CD4-positive, CD25-positive, alpha-beta regulatory T cell (primary cell): ENCODE results near the gene HRH1. TPM values are rescaled to one million over a fixed set of nuclear protein-coding genes. Genes with fewer than 3 reads are reported as not detected.

Experiments used
- ATAC-seq, 2 donors: fragments of 150-1000 bp; cut with Tn5 transposase; one replicate each; pipeline ENCODE4 v1.10.0; 2021; ENCODE audit warnings: low read depth in 2 of 2, moderate number of reproducible peaks in 2 of 2, moderate library complexity in 1 of 2
- DNase-seq, 3 donors: peaks; one replicate each; pipeline versions ENCODE4 v3.0.0 to v3.0.0-alpha.2; 2012 to 2022; ENCODE audit warnings: mixed read lengths in 1 of 3
- H3K27ac ChIP-seq: one replicate; pipeline ENCODE4 v1.7.0; 2013; ENCODE audit warnings: mild to moderate bottlenecking, low read length; ENCODE audit not compliant: insufficient read depth, poor library complexity, severe bottlenecking
- H3K27me3 ChIP-seq: one replicate; pipeline ENCODE4 v1.7.0; 2013; ENCODE audit warnings: low read length; ENCODE audit not compliant: control insufficient read depth, insufficient read depth
- H3K36me3 ChIP-seq: one replicate; pipeline ENCODE4 v1.7.0; 2013; ENCODE audit warnings: mild to moderate bottlenecking, low read length, moderate library complexity; ENCODE audit not compliant: control insufficient read depth, insufficient read depth
- H3K4me1 ChIP-seq: 2 replicates; pipeline ENCODE4 v1.7.0; 2013; ENCODE audit warnings: mild to moderate bottlenecking, low read length; ENCODE audit not compliant: insufficient read depth, control insufficient read depth, poor library complexity, severe bottlenecking
- H3K4me3 ChIP-seq: one replicate; pipeline ENCODE4 v1.7.0; 2013; ENCODE audit warnings: low read depth, mild to moderate bottlenecking, low read length, moderate library complexity
- H3K9me3 ChIP-seq, 2 experiments: 1 replicate in 1 of 2; 2 replicates in 1 of 2; pipeline ENCODE4 v1.7.0; 2013; ENCODE audit warnings: low read length in 2 of 2, mild to moderate bottlenecking in 1 of 2, moderate library complexity in 1 of 2; ENCODE audit not compliant: control insufficient read depth in 2 of 2
- H3K27ac Mint-ChIP-seq, 3 donors: one replicate each; pipeline ENCODE4 v1.8.0; 2020 to 2022; ENCODE audit warnings: mild to moderate bottlenecking in 3 of 3, mixed read lengths in 3 of 3, moderate library complexity in 2 of 3
- H3K27me3 Mint-ChIP-seq: one replicate; pipeline ENCODE4 v1.8.0; 2022; ENCODE audit warnings: mild to moderate bottlenecking, mixed read lengths
- H3K36me3 Mint-ChIP-seq: one replicate; pipeline ENCODE4 v1.8.0; 2020; ENCODE audit warnings: mixed read lengths
- H3K4me1 Mint-ChIP-seq, 4 donors: one replicate each; pipeline ENCODE4 v1.8.0; 2020 to 2022; ENCODE audit warnings: mixed read lengths in 4 of 4, mild to moderate bottlenecking in 1 of 4
- H3K4me3 Mint-ChIP-seq, 4 donors: one replicate each; pipeline ENCODE4 v1.8.0; 2020 to 2022; ENCODE audit warnings: mild to moderate bottlenecking in 4 of 4, mixed read lengths in 4 of 4, moderate library complexity in 3 of 4
- H3K9me3 Mint-ChIP-seq, 7 donors: one replicate each; pipeline ENCODE4 v1.8.0; 2020 to 2022; ENCODE audit warnings: mixed read lengths in 7 of 7, mild to moderate bottlenecking in 3 of 7, moderate library complexity in 2 of 7
- polyA plus RNA-seq, 4 donors: library from polyadenylated mRNA; unstranded; fragments of 300-500 nt; fragmentation: Illumina TruSeq; gene quantifications; one replicate each; pipeline ENCODE4 v1.2.3, GENCODE V29; 2021
- total RNA-seq: library from RNA; stranded (reverse); gene quantifications from one replicate; pipeline ENCODE4 v1.2.3, GENCODE V29; 2022

Gene HRH1
- total and polyA plus RNA-seq, 5 donors from 2014 or later: 0.15 TPM; not detected in 3

DNA sequence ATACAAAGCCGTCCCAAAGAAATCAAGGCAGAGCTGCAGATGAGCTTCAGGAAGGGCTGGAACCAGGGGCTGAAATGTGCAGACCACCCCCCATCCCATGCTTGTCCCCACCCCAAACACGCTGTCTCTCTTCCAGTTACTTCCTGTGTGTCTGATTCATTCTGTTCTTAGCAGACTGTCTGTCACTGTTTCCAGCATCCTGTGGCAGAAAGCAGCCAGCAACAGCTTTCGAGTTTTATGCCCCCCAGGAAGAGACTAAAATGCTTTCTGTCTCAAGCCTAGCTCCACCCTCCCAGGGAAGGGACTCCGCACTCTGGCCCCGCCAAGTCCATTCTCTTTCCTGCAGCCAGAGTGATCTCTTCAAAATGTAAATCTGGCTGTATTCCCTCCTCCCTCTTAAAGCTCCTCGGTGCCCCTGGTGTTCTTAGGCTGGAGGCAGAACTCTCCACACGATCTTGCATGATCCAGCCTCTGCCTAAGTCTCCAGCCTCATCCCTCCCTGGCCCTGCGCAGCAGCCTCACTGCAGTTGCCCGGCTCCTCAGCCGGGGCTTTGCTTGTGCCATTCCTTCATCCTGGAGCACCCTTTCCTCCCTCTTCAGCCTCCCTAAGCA is 41.5 kb downstream of the HRH1 start:
- Mint-ChIP-seq H3K4me1 (peaks cover 0 to 1% (median 0%) of the 10 kb centered on the region in 4 donors), H3K36me3 (peaks cover 3% of the 10 kb centered on the region), H3K27me3 (peaks cover 20% of the 10 kb centered on the region), H3K4me3 (no peak overlapping the region), H3K9me3 (peaks cover 0 to 2% (median 0%) of the 10 kb centered on the region in 7 donors), H3K27ac (no peak overlapping the region)
- Histone ChIP-seq H3K27ac (no peak overlapping the region), H3K4me1 (no peaks in the 10 kb centered on the region), H3K9me3 (no peaks in the 10 kb centered on the region), H3K27me3 (no peaks in the 10 kb centered on the region), H3K4me3 (no peak overlapping the region), H3K36me3 (no peaks in the 10 kb centered on the region)
- DNase-seq (peak in 1 of 3 donors; percentile 61), ATAC-seq (no peak)

DNA sequence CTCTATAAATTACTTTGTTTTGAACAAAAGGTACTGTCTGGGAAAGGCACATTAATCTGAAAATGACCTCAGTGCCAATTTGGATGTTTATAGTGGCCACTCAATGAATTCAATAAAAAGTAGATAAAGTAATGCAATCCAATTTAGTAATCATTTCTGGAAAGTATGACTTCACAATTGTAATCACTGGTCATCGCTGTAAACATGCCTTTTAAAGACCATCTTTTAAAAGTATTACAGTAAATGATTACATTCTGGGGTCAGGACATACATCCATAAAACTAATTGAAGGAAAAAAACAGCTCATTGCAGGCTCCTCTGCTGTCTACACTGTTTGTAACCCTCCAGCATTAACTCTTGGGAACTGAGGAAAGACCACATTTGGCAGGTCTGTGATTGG is 43.2 kb downstream of the HRH1 start:
- no peak overlapping the region for H3K27ac Mint-ChIP-seq
- peaks cover 0 to 2% (median 0%) of the 10 kb centered on the region in 7 donors for H3K9me3 Mint-ChIP-seq
- H3K36me3 Mint-ChIP-seq: peaks cover 3% of the 10 kb centered on the region
- no peak overlapping the region for H3K27ac ChIP-seq
- DNase-seq (no peak), ATAC-seq (no peak)
- H3K27me3 ChIP-seq: peaks cover 2% of the 10 kb centered on the region
- peaks cover 0 to 1% (median 0%) of the 10 kb centered on the region in 4 donors for H3K4me1 Mint-ChIP-seq
- no peaks in the 10 kb centered on the region for H3K36me3 ChIP-seq
- no peaks in the 10 kb centered on the region for H3K4me1 ChIP-seq
- H3K4me3 Mint-ChIP-seq: no peak overlapping the region
- H3K9me3 ChIP-seq: no peaks in the 10 kb centered on the region
- H3K4me3 ChIP-seq: no peak overlapping the region
- H3K27me3 Mint-ChIP-seq: peaks cover 20% of the 10 kb centered on the region

DNA sequence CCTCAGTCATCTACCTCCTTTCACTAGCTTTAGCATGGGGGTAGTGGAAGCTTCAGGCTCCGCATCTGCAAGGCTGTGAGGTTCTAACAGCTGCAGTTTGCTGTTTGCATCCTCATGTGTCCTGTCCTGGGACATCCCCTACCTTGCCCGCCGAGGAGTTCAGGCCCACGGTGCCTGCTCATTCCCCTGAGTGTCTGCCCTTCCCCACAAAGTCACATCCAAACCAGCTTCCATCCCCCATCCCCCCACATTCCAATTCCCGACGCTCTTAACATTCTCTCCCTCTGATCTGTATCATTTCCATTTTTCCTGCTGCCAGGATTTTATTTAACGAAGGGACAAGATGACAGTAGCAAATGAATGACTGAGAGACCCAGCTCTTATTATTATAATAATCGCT is 43.8 kb downstream of the HRH1 start:
- peaks cover 0 to 1% (median 0%) of the 10 kb centered on the region in 4 donors for H3K4me1 Mint-ChIP-seq
- H3K27me3 Mint-ChIP-seq: peaks cover 18% of the 10 kb centered on the region
- Histone ChIP-seq H3K4me3 (no peak overlapping the region), H3K4me1 (no peaks in the 10 kb centered on the region), H3K36me3 (no peaks in the 10 kb centered on the region), H3K27ac (no peak overlapping the region), H3K9me3 (no peaks in the 10 kb centered on the region), H3K27me3 (peaks cover 5% of the 10 kb centered on the region)
- H3K9me3 Mint-ChIP-seq: peaks cover 0 to 2% (median 0%) of the 10 kb centered on the region in 7 donors
- no peak for DNase-seq
- ATAC-seq: no peak
- no peak overlapping the region for H3K27ac Mint-ChIP-seq
- no peak overlapping the region for H3K4me3 Mint-ChIP-seq
- peaks cover 3% of the 10 kb centered on the region for H3K36me3 Mint-ChIP-seq

DNA sequence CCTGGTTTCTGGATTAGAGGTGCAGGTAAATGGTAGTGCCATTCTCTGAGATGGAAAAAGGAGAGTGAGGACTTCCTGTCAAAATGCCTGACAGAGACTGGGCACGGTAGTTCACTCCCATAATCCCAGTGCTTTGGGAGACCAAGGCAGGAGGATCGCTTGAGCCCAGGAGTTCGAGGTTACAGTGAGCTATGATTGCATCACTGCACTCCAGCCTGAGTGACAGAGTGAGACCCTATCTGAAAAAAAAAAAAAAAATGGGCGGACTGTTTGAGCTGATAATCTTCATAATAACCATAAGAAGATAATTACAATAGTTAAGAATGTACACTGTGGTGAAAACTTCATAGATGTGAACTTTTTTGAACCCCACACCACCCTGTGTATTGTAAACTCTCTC is 44.2 kb downstream of the HRH1 start:
- Histone ChIP-seq H3K27me3 (peaks cover 5% of the 10 kb centered on the region), H3K9me3 (no peaks in the 10 kb centered on the region), H3K4me1 (no peaks in the 10 kb centered on the region), H3K27ac (no peak overlapping the region), H3K4me3 (no peak overlapping the region), H3K36me3 (no peaks in the 10 kb centered on the region)
- Mint-ChIP-seq H3K27me3 (peaks cover 14% of the 10 kb centered on the region), H3K9me3 (peaks cover 0 to 2% (median 0%) of the 10 kb centered on the region in 7 donors), H3K4me1 (peaks cover 0 to 1% (median 0%) of the 10 kb centered on the region in 4 donors), H3K27ac (no peak overlapping the region), H3K36me3 (peaks cover 3% of the 10 kb centered on the region), H3K4me3 (no peak overlapping the region)
- DNase-seq (no peak), ATAC-seq (no peak)

DNA sequence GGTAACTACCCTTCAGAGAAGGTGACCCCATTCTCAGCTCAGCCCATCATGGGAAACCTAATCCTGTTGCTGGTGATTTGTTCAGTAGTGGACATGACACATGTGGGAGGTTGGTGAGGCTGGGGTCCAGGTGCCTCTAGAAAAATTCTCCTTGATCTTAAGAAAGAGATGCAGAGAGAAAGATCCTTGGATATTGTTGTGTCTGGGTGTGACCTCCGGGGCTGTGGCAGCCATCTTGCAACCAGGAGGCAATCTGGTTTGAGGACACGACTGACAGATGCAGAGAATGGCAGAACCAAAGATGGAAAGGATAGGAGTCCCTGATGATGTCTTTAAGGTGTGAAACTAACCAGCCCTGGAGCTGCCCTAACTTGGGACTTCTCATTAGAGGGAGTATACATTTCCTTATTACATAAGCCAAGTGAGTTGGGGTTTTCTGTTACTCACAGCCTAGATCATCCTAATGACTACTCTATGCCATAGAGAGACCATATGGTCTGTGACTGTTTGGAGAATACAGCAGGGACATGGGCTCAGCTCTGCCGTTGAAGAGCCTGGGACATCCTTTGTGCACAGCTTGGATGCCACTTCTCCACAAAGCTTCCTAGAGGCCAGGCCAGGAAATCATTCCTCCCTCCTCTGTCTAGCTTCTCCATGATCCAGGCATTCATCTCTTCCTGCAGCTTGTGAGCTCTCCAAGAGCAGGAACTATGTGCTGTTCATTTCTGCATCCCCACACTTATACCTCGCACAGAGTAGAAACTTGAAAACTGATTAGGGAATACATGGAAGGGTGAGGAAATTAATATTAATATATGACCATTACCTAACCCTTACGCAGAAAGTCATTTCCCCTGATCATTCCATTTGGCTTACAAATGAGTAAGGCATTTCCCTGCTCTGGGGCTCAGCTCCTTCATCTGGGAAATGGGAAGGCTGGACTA is 45.9 kb downstream of the HRH1 start:
- Mint-ChIP-seq H3K9me3 (no peaks in the 10 kb centered on the region), H3K27ac (no peak overlapping the region), H3K27me3 (peaks cover 14% of the 10 kb centered on the region), H3K4me1 (peaks cover 0 to 1% (median 0%) of the 10 kb centered on the region in 4 donors), H3K4me3 (no peak overlapping the region), H3K36me3 (peaks cover 3% of the 10 kb centered on the region)
- no peak overlapping the region for H3K4me3 ChIP-seq
- no peak overlapping the region for H3K27ac ChIP-seq
- H3K36me3 ChIP-seq: no peaks in the 10 kb centered on the region
- no peak for ATAC-seq
- no peaks in the 10 kb centered on the region for H3K9me3 ChIP-seq
- DNase-seq: no peak
- H3K4me1 ChIP-seq: no peaks in the 10 kb centered on the region
- peaks cover 5% of the 10 kb centered on the region for H3K27me3 ChIP-seq

DNA sequence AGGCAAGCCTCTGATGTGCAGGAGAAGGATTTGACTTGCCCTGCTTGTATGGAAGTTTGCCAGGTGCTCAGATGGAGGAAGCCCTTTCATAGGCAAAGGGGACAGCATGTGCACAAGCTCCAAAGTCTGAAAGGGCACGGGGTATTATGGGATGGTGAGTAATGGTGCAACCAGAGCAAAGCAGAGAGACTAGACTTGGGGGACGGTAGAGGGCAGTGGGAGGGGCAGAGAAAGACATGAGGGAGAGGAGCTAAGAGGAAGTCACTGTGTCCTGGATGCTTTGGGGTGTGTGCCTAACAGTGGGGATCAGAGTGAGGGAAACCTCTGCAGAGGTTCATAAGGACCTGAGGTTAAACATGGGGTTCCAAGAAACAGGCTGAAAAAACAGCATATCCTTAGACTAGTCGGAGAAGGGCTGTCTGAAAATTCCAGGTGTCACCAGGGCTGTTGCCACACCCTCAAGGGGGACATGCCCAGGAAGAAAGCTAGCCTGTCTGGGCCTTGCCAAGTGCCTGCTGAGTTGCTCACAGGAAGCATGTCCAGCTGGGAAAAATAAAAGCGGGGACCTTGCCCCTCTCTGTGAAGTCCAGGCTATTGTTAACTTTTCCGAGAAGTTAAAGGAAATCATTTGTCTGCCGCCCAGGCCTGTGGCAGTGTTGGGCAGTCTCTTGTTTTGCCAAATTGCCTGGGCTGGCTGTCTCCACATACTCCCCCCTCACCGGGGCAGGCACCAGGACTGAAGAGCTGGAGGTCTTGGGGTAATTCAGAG is 47.1 kb downstream of the HRH1 start:
- peaks cover 22% of the 10 kb centered on the region for H3K27me3 Mint-ChIP-seq
- no peaks in the 10 kb centered on the region for H3K9me3 ChIP-seq
- no peaks in the 10 kb centered on the region for H3K4me1 ChIP-seq
- H3K27ac Mint-ChIP-seq: peak overlapping the region in 1 of 3 donors; percentile 27
- H3K27ac ChIP-seq: no peak overlapping the region
- H3K9me3 Mint-ChIP-seq: no peaks in the 10 kb centered on the region
- no peak overlapping the region for H3K4me3 Mint-ChIP-seq
- peaks cover 3% of the 10 kb centered on the region for H3K36me3 Mint-ChIP-seq
- ATAC-seq (no peak), DNase-seq (no peak)
- H3K27me3 ChIP-seq: peaks cover 5% of the 10 kb centered on the region
- H3K36me3 ChIP-seq: no peaks in the 10 kb centered on the region
- H3K4me3 ChIP-seq: no peak overlapping the region
- H3K4me1 Mint-ChIP-seq: peaks cover 0 to 1% (median 0%) of the 10 kb centered on the region in 4 donors

DNA sequence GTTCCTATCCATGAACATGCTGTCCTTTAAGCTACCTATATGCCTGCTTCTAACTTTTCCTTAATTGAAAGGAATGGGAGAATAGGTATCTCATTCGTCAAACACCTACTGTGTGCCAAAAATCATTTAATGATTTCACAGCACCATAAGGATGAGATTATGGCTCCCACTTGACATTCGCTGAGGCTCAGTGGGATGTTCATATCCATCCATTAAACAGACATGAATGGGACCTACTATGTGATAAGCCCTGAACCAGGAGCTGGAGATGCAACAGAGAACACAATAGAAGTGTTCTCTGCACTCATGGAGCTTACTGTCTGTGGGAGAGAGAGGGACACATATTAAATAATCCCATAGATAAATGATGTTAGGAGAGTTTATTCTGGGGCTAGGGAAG is 49.7 kb downstream of the HRH1 start:
- no peaks in the 10 kb centered on the region for H3K9me3 ChIP-seq
- no peaks in the 10 kb centered on the region for H3K36me3 ChIP-seq
- Mint-ChIP-seq H3K4me3 (no peak overlapping the region), H3K4me1 (no peaks in the 10 kb centered on the region), H3K9me3 (no peaks in the 10 kb centered on the region), H3K36me3 (peaks cover 3% of the 10 kb centered on the region), H3K27ac (no peak overlapping the region), H3K27me3 (peaks cover 31% of the 10 kb centered on the region)
- H3K4me1 ChIP-seq: no peaks in the 10 kb centered on the region
- H3K27ac ChIP-seq: no peak overlapping the region
- no peak overlapping the region for H3K4me3 ChIP-seq
- ATAC-seq (no peak), DNase-seq (no peak)
- H3K27me3 ChIP-seq: peaks cover 5% of the 10 kb centered on the region
